ENCODE measurements around the gene ZNF521. TPM values are rescaled to one million over a fixed set of nuclear protein-coding genes. Genes with fewer than 3 reads are reported as not detected.
A peak's percentile ranks its signal among the peaks of the same experiment; 100 is the strongest.

The ZNF521 gene
- polyA plus RNA-seq, 3 donors = 0.07 to 0.20 TPM; not detected in 1

- Mint-ChIP-seq H3K27me3 (ENCODE audit: low read depth in 3 of 3) (peaks cover 0 to 2% (median 0%) of the 10 kb centered on the region in 3 donors), H3K9me3 (no peaks in the 10 kb centered on the region), H3K4me1 (peaks cover 16% of the 10 kb centered on the region), H3K4me3 (no peak overlapping the region), H3K27ac (no peak overlapping the region), H3K36me3 (no peaks in the 10 kb centered on the region)
- no peak overlapping the region for H3K4me2 ChIP-seq (replicated peaks; ENCODE audit: extremely low read depth, low read length, poor library complexity, severe bottlenecking)
- no peak overlapping the region for H3K9ac ChIP-seq (ENCODE audit: insufficient read depth, low read length, poor library complexity, severe bottlenecking)
- H3K27me3 ChIP-seq (ENCODE audit: control insufficient read depth in 2 of 2, insufficient read depth in 2 of 2, low read length in 2 of 2) = no peaks in the 10 kb centered on the region
- intact Hi-C loops (cut with micrococcal nuclease) = no loop called here
- no peak overlapping the region for H3K4me3 ChIP-seq (replicated peaks in 1 of 3; ENCODE audit: low read depth in 2 of 3, low read length in 3 of 3)
- H4K20me1 ChIP-seq (ENCODE audit: insufficient read depth, low read length) = no peaks in the 10 kb centered on the region
- WGBS (ENCODE audit: insufficient coverage) = no CpG with 5 or more reads among the region's 1 CpG
- no peak overlapping the region for H3K27ac ChIP-seq (ENCODE audit: low read depth in 1 of 2, low read length in 2 of 2)
- H3K79me2 ChIP-seq (ENCODE audit: insufficient read depth, low read length) = no peaks in the 10 kb centered on the region
- no peak overlapping the region for H2AFZ ChIP-seq (ENCODE audit: insufficient read depth, low read depth, low read length, poor library complexity, severe bottlenecking)
- DNase-seq = no peak
- no peaks in the 10 kb centered on the region for H3K36me3 ChIP-seq (replicated peaks in 1 of 2; ENCODE audit: control insufficient read depth in 1 of 2, insufficient read depth in 2 of 2, low read length in 2 of 2)
- TF ChIP-seq, protein P1, sequence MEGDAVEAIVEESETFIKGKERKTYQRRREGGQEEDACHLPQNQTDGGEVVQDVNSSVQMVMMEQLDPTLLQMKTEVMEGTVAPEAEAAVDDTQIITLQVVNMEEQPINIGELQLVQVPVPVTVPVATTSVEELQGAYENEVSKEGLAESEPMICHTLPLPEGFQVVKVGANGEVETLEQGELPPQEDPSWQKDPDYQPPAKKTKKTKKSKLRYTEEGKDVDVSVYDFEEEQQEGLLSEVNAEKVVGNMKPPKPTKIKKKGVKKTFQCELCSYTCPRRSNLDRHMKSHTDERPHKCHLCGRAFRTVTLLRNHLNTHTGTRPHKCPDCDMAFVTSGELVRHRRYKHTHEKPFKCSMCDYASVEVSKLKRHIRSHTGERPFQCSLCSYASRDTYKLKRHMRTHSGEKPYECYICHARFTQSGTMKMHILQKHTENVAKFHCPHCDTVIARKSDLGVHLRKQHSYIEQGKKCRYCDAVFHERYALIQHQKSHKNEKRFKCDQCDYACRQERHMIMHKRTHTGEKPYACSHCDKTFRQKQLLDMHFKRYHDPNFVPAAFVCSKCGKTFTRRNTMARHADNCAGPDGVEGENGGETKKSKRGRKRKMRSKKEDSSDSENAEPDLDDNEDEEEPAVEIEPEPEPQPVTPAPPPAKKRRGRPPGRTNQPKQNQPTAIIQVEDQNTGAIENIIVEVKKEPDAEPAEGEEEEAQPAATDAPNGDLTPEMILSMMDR (IDR thresholded peaks at IDR 0.05) = no peak
- peaks cover 5 to 13% of the 10 kb centered on the region in 2 donors for H3K4me1 ChIP-seq (ENCODE audit: control insufficient read depth in 1 of 2, insufficient read depth in 2 of 2, low read length in 2 of 2)
- H3K9me3 ChIP-seq (replicated peaks in 1 of 2; ENCODE audit: control insufficient read depth in 1 of 2, insufficient read depth in 1 of 2, low read length in 2 of 2) = no peaks in the 10 kb centered on the region
Measured at GRCh38 chr18:25166113-25166512, 185.9 kb downstream of the ZNF521 start.

DNA sequence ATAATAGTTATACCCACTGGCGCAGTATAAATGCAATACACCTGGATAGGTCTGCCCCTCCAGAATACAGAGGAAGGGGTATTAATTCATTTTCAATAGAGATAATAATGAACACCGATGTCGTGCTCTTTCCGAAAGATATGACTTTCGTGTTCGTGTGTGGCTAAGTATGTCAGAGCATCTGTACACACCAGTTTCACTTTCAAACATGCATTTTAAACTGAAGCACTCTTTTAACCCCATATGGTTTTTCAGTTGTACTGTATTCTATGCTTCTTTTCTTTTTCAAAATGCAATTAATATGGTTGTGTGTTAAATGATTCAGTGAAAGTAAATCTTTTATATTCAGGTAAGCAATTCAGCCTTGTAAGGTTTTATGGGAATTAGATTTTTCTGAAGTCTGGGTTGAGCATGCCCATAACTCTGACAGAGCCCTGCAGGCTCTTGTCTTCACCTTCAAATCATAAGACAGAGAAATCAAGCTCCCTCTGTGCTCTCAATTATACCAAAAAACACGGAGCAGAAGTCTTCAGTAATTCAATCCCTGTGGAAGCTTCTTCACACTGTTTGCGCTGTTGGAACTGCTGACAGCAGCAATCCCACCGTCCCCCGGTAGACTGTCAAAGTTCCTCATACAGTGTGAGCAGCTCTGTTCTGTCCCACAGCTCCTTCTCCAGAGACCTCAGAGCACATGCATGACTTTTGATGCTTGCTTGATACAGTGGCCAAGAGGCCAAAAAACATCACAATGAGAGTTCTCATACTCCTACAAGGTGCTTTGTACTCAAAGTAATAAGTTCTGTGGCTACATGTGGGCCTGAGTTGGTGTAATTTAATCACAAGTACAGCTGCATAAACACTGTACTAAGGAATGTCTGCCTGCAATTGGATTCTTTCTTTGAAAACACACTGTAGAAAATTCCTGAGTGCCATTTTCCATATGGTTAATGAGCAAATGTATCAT, 186.8 kb downstream of the ZNF521 start:
- Histone ChIP-seq H3K4me1 (ENCODE audit: control insufficient read depth in 1 of 2, insufficient read depth in 2 of 2, low read length in 2 of 2) (peaks cover 5 to 13% of the 10 kb centered on the region in 2 donors), H3K27ac (ENCODE audit: low read depth in 1 of 2, low read length in 2 of 2) (peak overlapping the region in 1 of 2 donors; percentile 6), H3K79me2 (ENCODE audit: insufficient read depth, low read length) (no peaks in the 10 kb centered on the region), H3K36me3 (replicated peaks in 1 of 2; ENCODE audit: control insufficient read depth in 1 of 2, insufficient read depth in 2 of 2, low read length in 2 of 2) (no peaks in the 10 kb centered on the region), H3K9me3 (replicated peaks in 1 of 2; ENCODE audit: control insufficient read depth in 1 of 2, insufficient read depth in 1 of 2, low read length in 2 of 2) (no peaks in the 10 kb centered on the region), H4K20me1 (ENCODE audit: insufficient read depth, low read length) (no peaks in the 10 kb centered on the region), H2AFZ (ENCODE audit: insufficient read depth, low read depth, low read length, poor library complexity, severe bottlenecking) (peak overlapping the region; percentile 74), H3K4me2 (replicated peaks; ENCODE audit: extremely low read depth, low read length, poor library complexity, severe bottlenecking) (peak overlapping the region; percentile 71), H3K4me3 (replicated peaks in 1 of 3; ENCODE audit: low read depth in 2 of 3, low read length in 3 of 3) (peak overlapping the region; percentile 41 to 73 (median 70)), H3K9ac (ENCODE audit: insufficient read depth, low read length, poor library complexity, severe bottlenecking) (peak overlapping the region; percentile 44), H3K27me3 (ENCODE audit: control insufficient read depth in 2 of 2, insufficient read depth in 2 of 2, low read length in 2 of 2) (no peaks in the 10 kb centered on the region)
- Mint-ChIP-seq H3K36me3 (no peaks in the 10 kb centered on the region), H3K27ac (peak overlapping the region in 1 of 7 donors; percentile 57), H3K9me3 (no peaks in the 10 kb centered on the region), H3K4me1 (peaks cover 16% of the 10 kb centered on the region), H3K4me3 (peak overlapping the region; percentile 77 to 96), H3K27me3 (ENCODE audit: low read depth in 3 of 3) (peaks cover 0 to 2% (median 0%) of the 10 kb centered on the region in 3 donors)
- DNase-seq = peak; percentile 2 to 7 (median 5)
- TF ChIP-seq, protein P1 (IDR thresholded peaks at IDR 0.05) = no peak
- 13% methylated on average over 2 of the region's 10 CpGs for WGBS (ENCODE audit: insufficient coverage)
- intact Hi-C loops (cut with micrococcal nuclease) = no loop called here

All from CD14-positive monocyte (primary cell).